SH-SY5Y (cell line): ENCODE results near the gene DYNC1I2.

Source experiments
- GATA2 ChIP-seq: IDR thresholded peaks from 2 replicates; pipeline ENCODE4 v1.6.1; 2011; ENCODE audit warnings: mild to moderate bottlenecking, low read depth, low read length
- GATA3 ChIP-seq: IDR thresholded peaks from 2 replicates; pipeline ENCODE4 v1.6.1; 2011; ENCODE audit warnings: low read depth, mild to moderate bottlenecking, low read length, moderate library complexity

Gene DYNC1I2

GRCh38 chr2:171702781-171703556 lies 15.7 kb downstream of the DYNC1I2 start:
- TF ChIP-seq GATA3 (no peak), GATA2 (no peak)

- no peak for TF ChIP-seq GATA3
Observed at GRCh38 chr2:171703574-171704347, 16.5 kb downstream of the DYNC1I2 start.

- no peak for TF ChIP-seq GATA2
- TF ChIP-seq GATA3: no peak
Observed at GRCh38 chr2:171706152-171706803, 19.0 kb downstream of the DYNC1I2 start.

- TF ChIP-seq GATA3: no peak
- no peak for TF ChIP-seq GATA2
Observed at GRCh38 chr2:171707752-171708151, 20.5 kb downstream of the DYNC1I2 start.

- TF ChIP-seq GATA2 (no peak), GATA3 (no peak)
Observed at GRCh38 chr2:171709011-171709685, 21.9 kb downstream of the DYNC1I2 start.

GRCh38 chr2:171711351-171711750 lies 24.1 kb downstream of the DYNC1I2 start:
- no peak for TF ChIP-seq GATA2
- TF ChIP-seq GATA3: no peak

GRCh38 chr2:171712051-171712450 lies 24.8 kb downstream of the DYNC1I2 start:
- TF ChIP-seq GATA3: no peak
- TF ChIP-seq GATA2: no peak

- TF ChIP-seq GATA2 (no peak), GATA3 (no peak)
Observed at GRCh38 chr2:171718720-171719119, 31.5 kb downstream of the DYNC1I2 start.

GRCh38 chr2:171719660-171720059 lies 32.4 kb downstream of the DYNC1I2 start:
- TF ChIP-seq GATA2: no peak
- no peak for TF ChIP-seq GATA3

- TF ChIP-seq GATA2 (no peak), GATA3 (no peak)
Observed at GRCh38 chr2:171723716-171724683, 36.7 kb downstream of the DYNC1I2 start.

GRCh38 chr2:171726847-171727450 lies 39.7 kb downstream of the DYNC1I2 start:
- no peak for TF ChIP-seq GATA2
- TF ChIP-seq GATA3: 0 out of 2 replicates have a peak, but pooled peaks have one; percentile 20
